Motor neuron (in vitro differentiated cells): ENCODE data around the gene SPINK13. TPM values are rescaled to one million over a fixed set of nuclear protein-coding genes. Genes with fewer than 3 reads are reported as not detected.
"Not testable (repeated sequence)": the region's sequence is repeated elsewhere in the genome, so short reads cannot be mapped to it uniquely, and the experiment has no call there.

ENCODE experiments used
- ATAC-seq, 8 experiments: fragments of 200-7000 bp; cut with Tn5 transposase; replicated peaks in 6 of 8; 2 replicates each; pipeline ENCODE4 v1.8.0; 2021; ENCODE audit warnings: mild to moderate bottlenecking in 8 of 8, moderate library complexity in 8 of 8
- H3K27ac ChIP-seq, 2 donors: fragments of 250-450 bp; sonication (Bioruptor Pico); 2 replicates each; pipeline ENCODE4 v1.9.0; 2021; ENCODE audit warnings: antibody characterized with exemption in 2 of 2, mild to moderate bottlenecking in 2 of 2, moderate library complexity in 1 of 2
- H3K4me1 ChIP-seq, 2 donors: fragments of 250-450 bp; sonication (Bioruptor Pico); replicated peaks in 1 of 2; 2 replicates each; pipeline ENCODE4 v1.6.1; 2021; ENCODE audit warnings: antibody characterized with exemption in 2 of 2, mild to moderate bottlenecking in 2 of 2, moderate library complexity in 1 of 2
- H3K4me3 ChIP-seq, 5 donors: fragments of 250-450 bp; sonication (Bioruptor Pico); 2 replicates each; pipeline ENCODE4 v1.9.0; 2021; ENCODE audit warnings: antibody characterized with exemption in 5 of 5, mild to moderate bottlenecking in 5 of 5, moderate library complexity in 4 of 5
- WGBS, 10 experiments: fragments of 450-650 bp; shearing (Covaris generic); methylation state at CpG; one replicate each; pipeline ENCODE4 v1.0.0; 2022; 5-methylcytosine and 5-hydroxymethylcytosine counted together
- in situ Hi-C, 9 experiments: fragments of 400-800 bp; cut with MboI; loops; one replicate each; pipeline ENCODE4 v1.15.0; 2021; ENCODE audit warnings: low sequenced_read_pairs in 9 of 9, low pct_unique_long_range_greater_than_20kb in 2 of 9; ENCODE audit not compliant: unreplicated experiment in 9 of 9
- total RNA-seq, 8 experiments: library from RNA; unstranded; fragments of 300-600 nt; gene quantifications; 2 replicates each; pipeline versions ENCODE4 v1.2.3 to v1.2.4, GENCODE V29; 2022

Gene SPINK13
- total RNA-seq, 8 experiments from 2014 or later = 0.29 to 0.51 (median 0.32) TPM; not detected in 5

GRCh38 chr5:148320011-148320963, 51.7 kb downstream of the SPINK13 start:
- Histone ChIP-seq H3K27ac (peak overlapping the region in 1 of 2 donors; percentile 87), H3K4me3 (peak overlapping the region in 2 of 5 donors; percentile 17 to 43)
- H3K4me1 ChIP-seq, in situ Hi-C loops: not testable (repeated sequence)
- WGBS, 10 experiments = 33 to 100% (median 77%) methylated on average over 1 to 14 of the region's 42 CpGs; no CpG with 5 or more reads in 6 of the 10 experiments
- peak in 3 of 8 experiments; percentile 56 to 88 (median 65) for ATAC-seq

- H3K4me1 ChIP-seq = no peaks in the 10 kb centered on the region
- in situ Hi-C loops = no loop called here
- no peak overlapping the region for H3K27ac ChIP-seq
- peak in 6 of 8 experiments; percentile 21 to 96 (median 56) for ATAC-seq
- H3K4me3 ChIP-seq = no peak overlapping the region
- WGBS, 10 experiments = 37 to 100% (median 83%) methylated on average over 1 to 4 of the region's 4 CpGs; no CpG with 5 or more reads in 3 of the 10 experiments
Measured at GRCh38 chr5:148333262-148333849, 64.8 kb downstream of the SPINK13 start.

- Histone ChIP-seq H3K27ac (no peak within 1 kb of the TSS), H3K4me3 (no peak within 1 kb of the TSS), H3K4me1 (no peaks in the 10 kb centered on the region)
- in situ Hi-C loops = no loop called here
- WGBS, 10 experiments = 29 to 98% (median 79%) methylated on average over 1 to 3 of the region's 3 CpGs; no CpG with 5 or more reads in 2 of the 10 experiments
- no peak for ATAC-seq
Measured at GRCh38 chr5:148335259-148335658, 66.7 kb downstream of the SPINK13 start, which contains the start of gene SPINK9. SPINK9 (plus strand) TSS chr5:148335559; CDS start chr5:148335614, 55 bp downstream.

Other genes with a start within 250 kb of the SPINK13 start
- 1 to 10 TPM in 1 of 8 experiments, under 1 TPM in 4, not detected in 3; 0.05 to 8.3 (median 0.15) TPM for gene SPINK5, start 204.8 kb upstream of the SPINK13 start, total RNA-seq
- gene SPINK14, start 100.2 kb upstream of the SPINK13 start, total RNA-seq = not detected
- gene SPINK6, start 65.8 kb upstream of the SPINK13 start, total RNA-seq = 1 to 10 TPM in 1 of 8 experiments, not detected in 7; 1.1 TPM
- under 1 TPM in 5 of 8 experiments, not detected in 3; 0.16 to 0.49 (median 0.24) TPM for gene MARCOL, start 30.3 kb upstream of the SPINK13 start, total RNA-seq
- gene SPINK7, start 43.6 kb downstream of the SPINK13 start, total RNA-seq = 1 to 10 TPM in 2 of 8 experiments, under 1 TPM in 4, not detected in 2; 0.38 to 1.1 (median 0.73) TPM
- not detected for gene SPINK9, start 66.8 kb downstream of the SPINK13 start, total RNA-seq
- 10 to 100 TPM; 28.0 to 62.0 (median 37.5) TPM for gene FBXO38, start 115.2 kb downstream of the SPINK13 start, total RNA-seq